Head of caudate nucleus (tissue), 42 donors: Measurements from ENCODE around the gene C9orf152.

Source experiments
- DNase-seq, 42 donors: peaks; one replicate each; pipeline versions ENCODE4 v3.0.0 to v3.0.0-alpha.2; 2020 to 2021; ENCODE audit warnings: mixed read lengths in 7 of 42
- intact Hi-C: fragments of 100-400 bp; cut with DNase I; formaldehyde crosslinking; loops from one replicate; pipeline ENCODE4 v1.15.0; 2022

C9orf152 gene

GRCh38 chr9:110187126-110187525, 20.8 kb downstream of the C9orf152 start:
- peak in 4 of 42 donors; percentile 14 to 40 (median 22) for DNase-seq
- intact Hi-C loops: no loop called here

- intact Hi-C loops: no loop called here
- DNase-seq: no peak
Observed at GRCh38 chr9:110186254-110186653, 21.7 kb downstream of the C9orf152 start.

- DNase-seq: no peak
- intact Hi-C loops: no loop called here
Observed at GRCh38 chr9:110185806-110186205, 22.2 kb downstream of the C9orf152 start.

GRCh38 chr9:110183208-110184145, 24.5 kb downstream of the C9orf152 start:
- intact Hi-C loops: no loop called here
- peak in 39 of 42 donors; percentile 22 to 88 (median 61) for DNase-seq

GRCh38 chr9:110180511-110181434, 27.2 kb downstream of the C9orf152 start:
- no peak for DNase-seq
- intact Hi-C loops: no loop called here

GRCh38 chr9:110179734-110180133, 28.2 kb downstream of the C9orf152 start:
- no peak for DNase-seq
- intact Hi-C loops: no loop called here

GRCh38 chr9:110178281-110178680, 29.7 kb downstream of the C9orf152 start:
- intact Hi-C loops: no loop called here
- DNase-seq: peak in 1 of 42 donors; percentile 9

GRCh38 chr9:110175275-110175968, 32.5 kb downstream of the C9orf152 start:
- intact Hi-C loops: no loop called here
- DNase-seq: no peak

- DNase-seq: no peak
- intact Hi-C loops: no loop called here
Observed at GRCh38 chr9:110173322-110173642, 34.7 kb downstream of the C9orf152 start.

GRCh38 chr9:110170357-110171257, 37.4 kb downstream of the C9orf152 start:
- DNase-seq: no peak
- intact Hi-C loops: no loop called here

- intact Hi-C loops: no loop called here
- no peak for DNase-seq
Observed at GRCh38 chr9:110168486-110168885, 39.5 kb downstream of the C9orf152 start.

- intact Hi-C loops: no loop called here
- DNase-seq: no peak
Observed at GRCh38 chr9:110161940-110162339, 46.0 kb downstream of the C9orf152 start.

- DNase-seq: no peak
- intact Hi-C loops: no loop called here
Observed at GRCh38 chr9:110160685-110161084, 47.3 kb downstream of the C9orf152 start.

- no peak for DNase-seq
- intact Hi-C loops: no loop called here
Observed at GRCh38 chr9:110160123-110160522, 47.8 kb downstream of the C9orf152 start.

GRCh38 chr9:110157823-110158664, 49.9 kb downstream of the C9orf152 start:
- peak in 2 of 42 donors; percentile 3 to 6 for DNase-seq
- intact Hi-C loops: no loop called here

- intact Hi-C loops: no loop called here
- DNase-seq: peak in 5 of 42 donors; percentile 23 to 48 (median 41)
Observed at GRCh38 chr9:110156902-110157301, 51.1 kb downstream of the C9orf152 start.

- peak in 1 of 42 donors; percentile 32 for DNase-seq
- intact Hi-C loops: no loop called here
Observed at GRCh38 chr9:110156416-110156815, 51.5 kb downstream of the C9orf152 start.
